Endothelial cell of umbilical vein (primary cell): ENCODE measurements around the gene APBA2. TPM values are rescaled to one million over a fixed set of nuclear protein-coding genes. Genes with fewer than 3 reads are reported as not detected.

Experiments used
- BruUV-seq: library from RNA; stranded (reverse); fragments of 400-500 nt; replicated peaks from 2 replicates; lab custom pipeline; 2021; lab: Mats Ljungman, UMichigan
- CTCF ChIA-PET: fragments of 300-600, 350-600 bp; sonication (Branson Sonifier 250); formaldehyde crosslinking; loops from one replicate; lab custom pipeline; 2021; ENCODE audit warnings: antibody characterized with exemption, inconsistent platforms; lab: Charles Lee
- POLR2A ChIA-PET: fragments of 300-600, 350-600 bp; sonication (Branson Sonifier 250); formaldehyde crosslinking; loops from one replicate; lab custom pipeline; 2021; ENCODE audit warnings: antibody characterized with exemption, inconsistent platforms; lab: Charles Lee
- DNase-seq: peaks from one replicate; pipeline ENCODE4 v3.0.0-alpha.2; 2011; ENCODE audit warnings: low read depth, low spot score
- FAIRE-seq: peaks from 2 replicates; lab custom pipeline; 2011; peaks lifted over from hg19 to GRCh38; lab: Jason Lieb, UNC
- H2AFZ ChIP-seq: 2 replicates; pipeline ENCODE4 v1.6.0; 2012; ENCODE audit warnings: low read depth, low read length, control low read depth, inconsistent platforms
- H3K27ac ChIP-seq: 2 replicates; pipeline ENCODE4 v1.5.1; 2011; ENCODE audit warnings: low read depth, mild to moderate bottlenecking, control low read depth, low read length, moderate library complexity; ENCODE audit not compliant: insufficient read depth
- H3K27me3 ChIP-seq, 2 experiments: 2 replicates each; pipeline versions ENCODE4 v1.6.0 to v1.6.1; 2011; ENCODE audit warnings: low read length in 2 of 2, mixed read lengths in 1 of 2; ENCODE audit not compliant: control insufficient read depth in 2 of 2, insufficient read depth in 2 of 2
- H3K36me3 ChIP-seq, 2 experiments: 2 replicates in 1 of 2; 3 replicates in 1 of 2; pipeline ENCODE4 v1.5.1; 2011; ENCODE audit warnings: low read length in 2 of 2, mild to moderate bottlenecking in 1 of 2, moderate library complexity in 1 of 2; ENCODE audit not compliant: control insufficient read depth in 2 of 2, insufficient read depth in 2 of 2; ENCODE audit errors: extremely low read depth in 1 of 2
- H3K4me1 ChIP-seq: 3 replicates; pipeline ENCODE4 v1.5.1; 2011; ENCODE audit warnings: mild to moderate bottlenecking, low read length; ENCODE audit not compliant: control insufficient read depth, insufficient read depth; ENCODE audit errors: extremely low read depth
- H3K4me2 ChIP-seq: 2 replicates; pipeline ENCODE4 v1.6.1; 2011; ENCODE audit warnings: low read length, control low read depth, mixed read lengths; ENCODE audit not compliant: insufficient read depth
- H3K4me3 ChIP-seq, 3 experiments: fragments of 200-600 bp in 1 of 3; sonication (generic), shearing (Covaris generic) in 1 of 3; replicated peaks in 1 of 3; 2 replicates each; pipeline ENCODE4 v1.5.1; 2011 to 2016; ENCODE audit warnings: control low read depth in 3 of 3, low read length in 3 of 3, mild to moderate bottlenecking in 2 of 3, inconsistent platforms in 1 of 3, low read depth in 1 of 3, moderate library complexity in 1 of 3; ENCODE audit not compliant: insufficient read depth in 1 of 3
- H3K79me2 ChIP-seq: 2 replicates; pipeline ENCODE4 v1.6.0; 2012; ENCODE audit warnings: low read length, inconsistent platforms; ENCODE audit not compliant: control insufficient read depth, insufficient read depth
- H3K9ac ChIP-seq: replicated peaks from 2 replicates; pipeline ENCODE3; 2011; ENCODE audit warnings: low read length, control low read depth; ENCODE audit not compliant: insufficient read depth; ENCODE audit errors: extremely low read depth
- H3K9me1 ChIP-seq: replicated peaks from 3 replicates; pipeline ENCODE4 v1.6.0; 2011; ENCODE audit warnings: mild to moderate bottlenecking, low read length; ENCODE audit not compliant: control insufficient read depth, insufficient read depth; ENCODE audit errors: extremely low read depth
- H3K9me3 ChIP-seq: replicated peaks from 2 replicates; pipeline ENCODE4 v1.5.1; 2012; ENCODE audit warnings: low read length, inconsistent platforms; ENCODE audit not compliant: control insufficient read depth, insufficient read depth
- H4K20me1 ChIP-seq: replicated peaks from 2 replicates; pipeline ENCODE3; 2011; ENCODE audit warnings: mild to moderate bottlenecking, low read length; ENCODE audit not compliant: control insufficient read depth, insufficient read depth; ENCODE audit errors: extremely low read depth
- EZH2 ChIP-seq: IDR thresholded peaks from 2 replicates; pipeline ENCODE4 v1.6.1; 2012; ENCODE audit warnings: borderline replicate concordance, low read depth, mild to moderate bottlenecking, moderate library complexity, low read length, inconsistent platforms; ENCODE audit not compliant: severe bottlenecking
- FOS ChIP-seq: IDR thresholded peaks from 2 replicates; pipeline ENCODE4 v1.6.1; 2011; ENCODE audit warnings: mild to moderate bottlenecking, low read length, moderate library complexity, borderline replicate concordance; ENCODE audit not compliant: insufficient read depth
- GATA2 ChIP-seq: IDR thresholded peaks from 2 replicates; pipeline ENCODE4 v1.7.0; 2011; ENCODE audit warnings: low read depth, mild to moderate bottlenecking, moderate library complexity, mixed read lengths, low read length; ENCODE audit not compliant: insufficient read length, insufficient read depth
- JUN ChIP-seq: IDR thresholded peaks from 2 replicates; pipeline ENCODE4 v1.6.1; 2011; ENCODE audit warnings: borderline replicate concordance, low read depth; ENCODE audit not compliant: insufficient read length, insufficient read depth
- MYC ChIP-seq: IDR thresholded peaks from one replicate; pipeline ENCODE4 v1.6.1; 2011; ENCODE audit warnings: mild to moderate bottlenecking, low read depth, low read length
- POLR2A ChIP-seq: IDR thresholded peaks from 2 replicates; pipeline ENCODE4 v1.6.1; 2012; ENCODE audit warnings: low read depth, mild to moderate bottlenecking, control low read depth, low read length
- POLR2AphosphoS5 ChIP-seq: IDR thresholded peaks from 2 replicates; pipeline ENCODE4 v1.6.1; 2012; ENCODE audit warnings: low read depth, mild to moderate bottlenecking, control low read depth, low read length, moderate library complexity; ENCODE audit not compliant: insufficient read depth
- dilution Hi-C: fragments of 300-500 bp; cut with MboI; formaldehyde crosslinking; loops from one replicate; pipeline ENCODE4 v1.15.0; 2019; ENCODE audit warnings: low sequenced_read_pairs; ENCODE audit not compliant: extremely low pct_ligation_motif_present
- intact Hi-C: fragments of 100-400 bp; cut with micrococcal nuclease; formaldehyde crosslinking; loops from one replicate; pipeline ENCODE4 v1.10.0; 2022
- polyA plus RNA-seq, 4 experiments: library from polyadenylated mRNA; depleted of rRNA in 3 of 4; stranded (reverse) in 3 of 4; unstranded in 1 of 4; fragments of >200 nt; gene quantifications; 2 replicates each; pipeline versions ENCODE4 v1.2.1 to v1.2.3, GENCODE V29; 2011 to 2012; ENCODE audit warnings: missing spikeins in 1 of 4
- total RNA-seq: library from RNA; stranded (reverse); gene quantifications from 2 replicates; pipeline ENCODE4 v1.2.3, GENCODE V29; 2021
- TF ChIP-seq, protein P1 (sequence below), 2 donors: IDR thresholded peaks; 1 replicate in 1 of 2; 2 replicates in 1 of 2; pipeline ENCODE4 v1.5.1; 2011; ENCODE audit warnings: low read length in 2 of 2, mild to moderate bottlenecking in 2 of 2, moderate library complexity in 2 of 2, control low read depth in 1 of 2, inconsistent platforms in 1 of 2, low read depth in 1 of 2; ENCODE audit not compliant: insufficient read depth in 1 of 2; ENCODE audit errors: extremely low read depth in 1 of 2
- TF ChIP-seq, protein P2 (sequence below): IDR thresholded peaks from 2 replicates; pipeline ENCODE4 v1.6.1; 2011; ENCODE audit not compliant: insufficient read depth, insufficient read length

Gene APBA2
- total and polyA plus RNA-seq, 2 donors (not counting 3 experiments of a cell fraction or from before 2014, with no cell fraction given), result 5.7 to 11.1 TPM

DNA sequence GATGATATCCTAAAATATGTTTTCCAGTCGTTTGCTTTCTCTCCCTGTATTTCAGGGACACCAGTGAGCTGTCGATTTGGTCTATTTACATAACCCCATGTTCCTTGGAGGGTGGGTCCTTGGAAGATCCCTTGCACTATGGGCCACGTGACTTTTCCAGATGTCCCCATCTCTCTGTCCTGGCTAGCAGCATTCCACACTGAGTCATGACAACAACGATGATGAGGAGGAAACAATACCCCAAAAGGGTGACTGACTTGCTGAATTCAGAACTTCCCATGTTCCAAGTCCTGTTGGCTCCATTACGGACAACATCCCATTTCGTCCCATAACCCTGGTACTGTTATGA is 249.5 kb downstream of the APBA2 start:
- H3K4me2 ChIP-seq, result no peak overlapping the region
- BruUV-seq, result no TSS peak
- no peaks in the 10 kb centered on the region for H3K9me1 ChIP-seq
- H4K20me1 ChIP-seq, result no peaks in the 10 kb centered on the region
- FAIRE-seq (no peak), DNase-seq (no peak)
- ChIA-PET CTCF (no interaction called here), POLR2A (no interaction called here)
- no peaks in the 10 kb centered on the region for H3K36me3 ChIP-seq
- H3K4me3 ChIP-seq, result no peak overlapping the region
- H3K27ac ChIP-seq, result no peak overlapping the region
- TF ChIP-seq FOS, result no peak
- no peaks in the 10 kb centered on the region for H3K27me3 ChIP-seq
- H3K9ac ChIP-seq, result no peak overlapping the region
- no peaks in the 10 kb centered on the region for H3K9me3 ChIP-seq
- H3K79me2 ChIP-seq, result no peaks in the 10 kb centered on the region
- intact Hi-C loops, result no loop called here
- H3K4me1 ChIP-seq, result peaks cover 6% of the 10 kb centered on the region
- dilution Hi-C loops, result no loop called here
- H2AFZ ChIP-seq, result no peak overlapping the region

DNA sequence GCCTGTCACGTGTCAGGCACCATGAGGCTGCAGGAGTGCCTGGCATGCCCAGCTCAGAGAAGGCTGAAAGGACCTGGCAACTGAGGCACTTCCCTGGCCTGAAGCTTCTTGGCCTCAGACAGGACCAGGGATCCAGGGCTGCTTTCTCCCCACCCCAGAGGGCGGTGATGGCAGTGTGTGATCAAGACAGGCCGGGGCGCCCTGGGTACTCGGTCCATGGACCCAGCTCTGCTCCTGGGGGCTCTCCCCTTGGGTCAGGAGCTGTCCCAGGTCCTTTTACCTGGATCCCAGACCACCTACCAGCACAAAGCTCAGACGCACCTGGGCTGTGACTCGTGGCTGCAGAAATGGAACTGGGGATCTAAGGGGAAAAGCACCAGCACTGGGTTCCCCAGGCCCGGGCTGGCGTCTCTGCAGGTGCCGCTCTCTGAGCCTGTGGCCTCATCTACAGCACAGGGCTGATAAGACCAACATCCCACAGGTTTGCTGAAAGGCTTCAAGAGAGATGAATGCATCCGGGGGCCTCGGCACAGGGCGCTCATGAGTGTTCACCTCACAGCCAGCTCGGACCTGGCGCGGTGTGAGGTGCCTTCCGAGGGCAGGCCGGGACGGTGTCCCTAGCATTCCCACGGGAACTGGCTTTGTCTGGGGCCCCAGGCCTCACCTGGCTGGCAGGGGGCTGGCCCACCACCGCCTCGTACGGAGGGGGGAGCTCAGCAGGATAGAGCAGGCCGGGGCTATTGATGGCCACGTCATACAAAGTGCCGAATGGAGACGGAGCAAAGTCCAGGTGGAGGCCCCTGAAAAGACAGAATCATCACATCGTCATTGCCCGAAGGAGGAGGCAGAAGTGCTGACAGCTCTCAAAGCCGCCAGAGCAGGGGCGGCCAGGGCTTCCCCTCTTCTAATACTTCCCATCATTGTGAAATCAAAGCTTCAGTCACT is 250.2 kb downstream of the APBA2 start:
- no peak overlapping the region for H2AFZ ChIP-seq
- H3K9me3 ChIP-seq, result no peaks in the 10 kb centered on the region
- CTCF ChIA-PET, result no interaction called here
- BruUV-seq, result no TSS peak
- peaks cover 6% of the 10 kb centered on the region for H3K4me1 ChIP-seq
- TF ChIP-seq EZH2 (no peak), POLR2AphosphoS5 (no peak), MYC (no peak), GATA2 (no peak), POLR2A (no peak), FOS (no peak), JUN (no peak)
- TF ChIP-seq, protein P1, sequence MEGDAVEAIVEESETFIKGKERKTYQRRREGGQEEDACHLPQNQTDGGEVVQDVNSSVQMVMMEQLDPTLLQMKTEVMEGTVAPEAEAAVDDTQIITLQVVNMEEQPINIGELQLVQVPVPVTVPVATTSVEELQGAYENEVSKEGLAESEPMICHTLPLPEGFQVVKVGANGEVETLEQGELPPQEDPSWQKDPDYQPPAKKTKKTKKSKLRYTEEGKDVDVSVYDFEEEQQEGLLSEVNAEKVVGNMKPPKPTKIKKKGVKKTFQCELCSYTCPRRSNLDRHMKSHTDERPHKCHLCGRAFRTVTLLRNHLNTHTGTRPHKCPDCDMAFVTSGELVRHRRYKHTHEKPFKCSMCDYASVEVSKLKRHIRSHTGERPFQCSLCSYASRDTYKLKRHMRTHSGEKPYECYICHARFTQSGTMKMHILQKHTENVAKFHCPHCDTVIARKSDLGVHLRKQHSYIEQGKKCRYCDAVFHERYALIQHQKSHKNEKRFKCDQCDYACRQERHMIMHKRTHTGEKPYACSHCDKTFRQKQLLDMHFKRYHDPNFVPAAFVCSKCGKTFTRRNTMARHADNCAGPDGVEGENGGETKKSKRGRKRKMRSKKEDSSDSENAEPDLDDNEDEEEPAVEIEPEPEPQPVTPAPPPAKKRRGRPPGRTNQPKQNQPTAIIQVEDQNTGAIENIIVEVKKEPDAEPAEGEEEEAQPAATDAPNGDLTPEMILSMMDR (IDR thresholded peaks at IDR 0.05; ENCODE audit: extremely low read depth in 1 of 2, insufficient read depth in 1 of 2, low read depth in 1 of 2, low read length in 2 of 2), result no peak
- TF ChIP-seq, protein P2, sequence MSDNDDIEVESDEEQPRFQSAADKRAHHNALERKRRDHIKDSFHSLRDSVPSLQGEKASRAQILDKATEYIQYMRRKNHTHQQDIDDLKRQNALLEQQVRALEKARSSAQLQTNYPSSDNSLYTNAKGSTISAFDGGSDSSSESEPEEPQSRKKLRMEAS, result no peak
- H3K79me2 ChIP-seq, result no peaks in the 10 kb centered on the region
- intact Hi-C loops (no loop called here), dilution Hi-C loops (no loop called here)
- no peaks in the 10 kb centered on the region for H4K20me1 ChIP-seq
- no peak overlapping the region for H3K4me3 ChIP-seq
- H3K27me3 ChIP-seq, result peaks cover 0 to under 1% of the 10 kb centered on the region in 2 experiments
- H3K36me3 ChIP-seq, result no peaks in the 10 kb centered on the region
- no peaks in the 10 kb centered on the region for H3K9me1 ChIP-seq
- H3K4me2 ChIP-seq, result no peak overlapping the region
- H3K9ac ChIP-seq, result no peak overlapping the region
- no peak overlapping the region for H3K27ac ChIP-seq
- POLR2A ChIA-PET, result no interaction called here
- DNase-seq (no peak), FAIRE-seq (no peak)
